ENCODE measurements around the gene WNT5A. TPM values are rescaled to one million over a fixed set of nuclear protein-coding genes. Genes with fewer than 3 reads are reported as not detected.

The WNT5A gene
- total RNA-seq, 1 experiment from 2014 or later: 55.8 TPM

- Histone ChIP-seq H3K4me3 (ENCODE audit: low read length) (no peak overlapping the region), H3K4me2 (ENCODE audit: low read depth, low read length, poor library complexity, severe bottlenecking) (no peak overlapping the region), H3K27ac (ENCODE audit: low read length) (no peak overlapping the region), H3K27me3 (ENCODE audit: low read length) (no peaks in the 10 kb centered on the region), H3K9me2 (replicated peaks; ENCODE audit: insufficient read depth, low read length) (no peaks in the 10 kb centered on the region), H3K9ac (ENCODE audit: low read length) (no peak overlapping the region), H3K4me1 (ENCODE audit: low read length) (peaks cover 7% of the 10 kb centered on the region), H3K9me3 (ENCODE audit: low read length) (no peaks in the 10 kb centered on the region), H2AFZ (ENCODE audit: low read length) (no peak overlapping the region), H4K20me1 (ENCODE audit: insufficient read depth, low read depth, low read length) (no peaks in the 10 kb centered on the region), H3K79me2 (ENCODE audit: low read length) (no peaks in the 10 kb centered on the region), H3K36me3 (ENCODE audit: insufficient read depth, low read length) (no peaks in the 10 kb centered on the region; the same call in 1 of the 2 replicates)
- DNase-seq: no peak
These were observed 28.8 kb downstream of the WNT5A start for GRCh38 chr3:55458181-55458790.

- Histone ChIP-seq H3K4me3 (ENCODE audit: low read length) (no peak overlapping the region), H3K9me3 (ENCODE audit: low read length) (no peaks in the 10 kb centered on the region), H3K27me3 (ENCODE audit: low read length) (no peaks in the 10 kb centered on the region), H3K9ac (ENCODE audit: low read length) (no peak overlapping the region), H2AFZ (ENCODE audit: low read length) (no peak overlapping the region), H3K4me1 (ENCODE audit: low read length) (peaks cover 7% of the 10 kb centered on the region), H3K36me3 (ENCODE audit: insufficient read depth, low read length) (no peaks in the 10 kb centered on the region), H3K9me2 (replicated peaks; ENCODE audit: insufficient read depth, low read length) (no peaks in the 10 kb centered on the region), H3K27ac (ENCODE audit: low read length) (no peak overlapping the region), H3K4me2 (ENCODE audit: low read depth, low read length, poor library complexity, severe bottlenecking) (no peak overlapping the region), H3K79me2 (ENCODE audit: low read length) (no peaks in the 10 kb centered on the region), H4K20me1 (ENCODE audit: insufficient read depth, low read depth, low read length) (no peaks in the 10 kb centered on the region)
- no peak for DNase-seq
These were observed 31.2 kb downstream of the WNT5A start for GRCh38 chr3:55455915-55456314.

GRCh38 chr3:55454611-55455010, 32.5 kb downstream of the WNT5A start:
- H3K9me2 ChIP-seq (replicated peaks; ENCODE audit: insufficient read depth, low read length): no peaks in the 10 kb centered on the region
- no peak for DNase-seq
- peaks cover 7% of the 10 kb centered on the region for H3K4me1 ChIP-seq (ENCODE audit: low read length)
- no peak overlapping the region for H3K4me2 ChIP-seq (ENCODE audit: low read depth, low read length, poor library complexity, severe bottlenecking)
- H3K27ac ChIP-seq (ENCODE audit: low read length): no peak overlapping the region
- no peaks in the 10 kb centered on the region for H3K36me3 ChIP-seq (ENCODE audit: insufficient read depth, low read length)
- no peaks in the 10 kb centered on the region for H4K20me1 ChIP-seq (ENCODE audit: insufficient read depth, low read depth, low read length)
- H2AFZ ChIP-seq (ENCODE audit: low read length): no peak overlapping the region
- no peaks in the 10 kb centered on the region for H3K79me2 ChIP-seq (ENCODE audit: low read length)
- H3K4me3 ChIP-seq (ENCODE audit: low read length): no peak overlapping the region
- no peaks in the 10 kb centered on the region for H3K27me3 ChIP-seq (ENCODE audit: low read length)
- H3K9me3 ChIP-seq (ENCODE audit: low read length): no peaks in the 10 kb centered on the region
- H3K9ac ChIP-seq (ENCODE audit: low read length): no peak overlapping the region

- H3K9me3 ChIP-seq (ENCODE audit: low read length): no peaks in the 10 kb centered on the region
These were observed 33.1 kb downstream of the WNT5A start for GRCh38 chr3:55453886-55454496.

GRCh38 chr3:55452886-55453285, 34.2 kb downstream of the WNT5A start:
- H2AFZ ChIP-seq (ENCODE audit: low read length): no peak overlapping the region
- no peak overlapping the region for H3K9ac ChIP-seq (ENCODE audit: low read length)
- no peaks in the 10 kb centered on the region for H3K9me3 ChIP-seq (ENCODE audit: low read length)
- DNase-seq: no peak
- no peaks in the 10 kb centered on the region for H4K20me1 ChIP-seq (ENCODE audit: insufficient read depth, low read depth, low read length)
- H3K4me1 ChIP-seq (ENCODE audit: low read length): peaks cover 7% of the 10 kb centered on the region
- no peaks in the 10 kb centered on the region for H3K36me3 ChIP-seq (ENCODE audit: insufficient read depth, low read length)
- H3K4me3 ChIP-seq (ENCODE audit: low read length): no peak overlapping the region
- H3K9me2 ChIP-seq (replicated peaks; ENCODE audit: insufficient read depth, low read length): no peaks in the 10 kb centered on the region
- H3K79me2 ChIP-seq (ENCODE audit: low read length): no peaks in the 10 kb centered on the region
- H3K27me3 ChIP-seq (ENCODE audit: low read length): no peaks in the 10 kb centered on the region
- no peak overlapping the region for H3K4me2 ChIP-seq (ENCODE audit: low read depth, low read length, poor library complexity, severe bottlenecking)
- no peak overlapping the region for H3K27ac ChIP-seq (ENCODE audit: low read length)

More at GRCh38 chr3:55453886-55454496, 33.1 kb downstream of the WNT5A start:
- Histone ChIP-seq H4K20me1 (ENCODE audit: insufficient read depth, low read depth, low read length) (no peaks in the 10 kb centered on the region), H2AFZ (ENCODE audit: low read length) (no peak overlapping the region), H3K9me2 (replicated peaks; ENCODE audit: insufficient read depth, low read length) (no peaks in the 10 kb centered on the region), H3K4me1 (ENCODE audit: low read length) (peaks cover 7% of the 10 kb centered on the region), H3K36me3 (ENCODE audit: insufficient read depth, low read length) (no peaks in the 10 kb centered on the region), H3K4me3 (ENCODE audit: low read length) (no peak overlapping the region), H3K27ac (ENCODE audit: low read length) (no peak overlapping the region), H3K27me3 (ENCODE audit: low read length) (no peaks in the 10 kb centered on the region), H3K9ac (ENCODE audit: low read length) (no peak overlapping the region), H3K79me2 (ENCODE audit: low read length) (no peaks in the 10 kb centered on the region), H3K4me2 (ENCODE audit: low read depth, low read length, poor library complexity, severe bottlenecking) (no peak overlapping the region)
- DNase-seq: no peak

- no peak for DNase-seq
- H3K79me2 ChIP-seq (ENCODE audit: low read length): no peaks in the 10 kb centered on the region
- no peak overlapping the region for H3K4me2 ChIP-seq (ENCODE audit: low read depth, low read length, poor library complexity, severe bottlenecking)
- no peaks in the 10 kb centered on the region for H4K20me1 ChIP-seq (ENCODE audit: insufficient read depth, low read depth, low read length)
- H3K9ac ChIP-seq (ENCODE audit: low read length): no peak overlapping the region
- H3K9me3 ChIP-seq (ENCODE audit: low read length): no peaks in the 10 kb centered on the region
- H3K27ac ChIP-seq (ENCODE audit: low read length): no peak overlapping the region
- H3K9me2 ChIP-seq (replicated peaks; ENCODE audit: insufficient read depth, low read length): no peaks in the 10 kb centered on the region
- H2AFZ ChIP-seq (ENCODE audit: low read length): no peak overlapping the region
- no peak overlapping the region for H3K4me3 ChIP-seq (ENCODE audit: low read length)
- no peaks in the 10 kb centered on the region for H3K27me3 ChIP-seq (ENCODE audit: low read length)
- H3K36me3 ChIP-seq (ENCODE audit: insufficient read depth, low read length): no peaks in the 10 kb centered on the region
- peaks cover 7% of the 10 kb centered on the region for H3K4me1 ChIP-seq (ENCODE audit: low read length)
These were observed 37.6 kb downstream of the WNT5A start for GRCh38 chr3:55449527-55449926.

GRCh38 chr3:55446850-55447249, 40.3 kb downstream of the WNT5A start:
- no peak overlapping the region for H3K4me2 ChIP-seq (ENCODE audit: low read depth, low read length, poor library complexity, severe bottlenecking)
- DNase-seq: no peak
- H3K9ac ChIP-seq (ENCODE audit: low read length): no peak overlapping the region
- H3K9me3 ChIP-seq (ENCODE audit: low read length): no peaks in the 10 kb centered on the region
- no peak overlapping the region for H3K27ac ChIP-seq (ENCODE audit: low read length)
- no peaks in the 10 kb centered on the region for H3K79me2 ChIP-seq (ENCODE audit: low read length)
- H3K4me1 ChIP-seq (ENCODE audit: low read length): no peaks in the 10 kb centered on the region
- no peaks in the 10 kb centered on the region for H4K20me1 ChIP-seq (ENCODE audit: insufficient read depth, low read depth, low read length)
- H3K27me3 ChIP-seq (ENCODE audit: low read length): no peaks in the 10 kb centered on the region; the same call in 1 of the 2 replicates
- H2AFZ ChIP-seq (ENCODE audit: low read length): no peak overlapping the region
- H3K36me3 ChIP-seq (ENCODE audit: insufficient read depth, low read length): no peaks in the 10 kb centered on the region
- H3K9me2 ChIP-seq (replicated peaks; ENCODE audit: insufficient read depth, low read length): no peaks in the 10 kb centered on the region
- no peak overlapping the region for H3K4me3 ChIP-seq (ENCODE audit: low read length)

GRCh38 chr3:55445551-55445950, 41.6 kb downstream of the WNT5A start:
- H4K20me1 ChIP-seq (ENCODE audit: insufficient read depth, low read depth, low read length): no peaks in the 10 kb centered on the region
- H3K9ac ChIP-seq (ENCODE audit: low read length): no peak overlapping the region
- no peaks in the 10 kb centered on the region for H3K79me2 ChIP-seq (ENCODE audit: low read length)
- H3K36me3 ChIP-seq (ENCODE audit: insufficient read depth, low read length): no peaks in the 10 kb centered on the region
- no peak for DNase-seq
- no peak overlapping the region for H2AFZ ChIP-seq (ENCODE audit: low read length)
- H3K9me3 ChIP-seq (ENCODE audit: low read length): no peaks in the 10 kb centered on the region
- H3K4me2 ChIP-seq (ENCODE audit: low read depth, low read length, poor library complexity, severe bottlenecking): no peak overlapping the region
- H3K9me2 ChIP-seq (replicated peaks; ENCODE audit: insufficient read depth, low read length): no peaks in the 10 kb centered on the region
- H3K4me3 ChIP-seq (ENCODE audit: low read length): no peak overlapping the region
- H3K4me1 ChIP-seq (ENCODE audit: low read length): no peaks in the 10 kb centered on the region
- H3K27ac ChIP-seq (ENCODE audit: low read length): no peak overlapping the region
- no peaks in the 10 kb centered on the region; the same call in 1 of the 2 replicates for H3K27me3 ChIP-seq (ENCODE audit: low read length)
